Measurements from ENCODE around the gene CNTLN.
"Not testable (repeated sequence)": the region's sequence is repeated elsewhere in the genome, so short reads cannot be mapped to it uniquely, and the experiment has no call there.

Gene CNTLN

GRCh38 chr9:17422994-17423680 is 288.3 kb downstream of the CNTLN start:
- no peak for DNase-seq

- no peak for DNase-seq
Observed at GRCh38 chr9:17423681-17424011, 288.8 kb downstream of the CNTLN start.

- DNase-seq, result no peak
Observed at GRCh38 chr9:17425384-17425783, 290.5 kb downstream of the CNTLN start.

GRCh38 chr9:17433526-17433925 is 298.7 kb downstream of the CNTLN start:
- no peak for DNase-seq

GRCh38 chr9:17436854-17437253 is 302.0 kb downstream of the CNTLN start:
- no peak for DNase-seq

GRCh38 chr9:17437813-17438212 is 303.0 kb downstream of the CNTLN start:
- DNase-seq, result no peak

- DNase-seq, result not testable (repeated sequence)
Observed at GRCh38 chr9:17445126-17445525, 310.3 kb downstream of the CNTLN start.

- DNase-seq, result no peak
Observed at GRCh38 chr9:17453751-17454150, 318.9 kb downstream of the CNTLN start.

GRCh38 chr9:17462869-17463464 is 328.1 kb downstream of the CNTLN start:
- peak in 1 of 2 donors; percentile 19 for DNase-seq

- DNase-seq, result no peak
Observed at GRCh38 chr9:17470036-17470813, 335.4 kb downstream of the CNTLN start.

GRCh38 chr9:17472126-17472525 is 337.3 kb downstream of the CNTLN start:
- DNase-seq, result no peak

GRCh38 chr9:17476401-17476800 is 341.6 kb downstream of the CNTLN start:
- DNase-seq, result no peak

GRCh38 chr9:17477816-17478215 is 343.0 kb downstream of the CNTLN start:
- no peak for DNase-seq

GRCh38 chr9:17480966-17481365 is 346.1 kb downstream of the CNTLN start:
- DNase-seq, result no peak

- DNase-seq, result no peak
Observed at GRCh38 chr9:17481565-17481964, 346.7 kb downstream of the CNTLN start.

- no peak for DNase-seq
Observed at GRCh38 chr9:17484906-17485305, 350.1 kb downstream of the CNTLN start.

- DNase-seq, result no peak
Observed at GRCh38 chr9:17486396-17486795, 351.6 kb downstream of the CNTLN start.

GRCh38 chr9:17487467-17487866 is 352.6 kb downstream of the CNTLN start:
- no peak for DNase-seq

- no peak for DNase-seq
Observed at GRCh38 chr9:17488662-17489061, 353.8 kb downstream of the CNTLN start.

GRCh38 chr9:17490110-17490509 is 355.3 kb downstream of the CNTLN start:
- no peak for DNase-seq

- DNase-seq, result no peak
Observed at GRCh38 chr9:17491780-17492179, 356.9 kb downstream of the CNTLN start.

GRCh38 chr9:17503196-17503595 is 368.4 kb downstream of the CNTLN start:
- no peak for DNase-seq

- no peak for DNase-seq
Observed at GRCh38 chr9:17509151-17509550, 374.3 kb downstream of the CNTLN start.

GRCh38 chr9:17509701-17510100 is 374.9 kb downstream of the CNTLN start:
- no peak for DNase-seq

All from CD4-positive, alpha-beta T cell treated with Interleukin-4 for 1 hour (primary cell).